Stromal cell of bone marrow (primary cell): Measurements from ENCODE around the gene CXorf49B.

ENCODE experiments used
- DNase-seq: peaks from one replicate; pipeline ENCODE4 v3.0.0-alpha.2; 2012; ENCODE audit warnings: low read depth

CXorf49B gene

DNA sequence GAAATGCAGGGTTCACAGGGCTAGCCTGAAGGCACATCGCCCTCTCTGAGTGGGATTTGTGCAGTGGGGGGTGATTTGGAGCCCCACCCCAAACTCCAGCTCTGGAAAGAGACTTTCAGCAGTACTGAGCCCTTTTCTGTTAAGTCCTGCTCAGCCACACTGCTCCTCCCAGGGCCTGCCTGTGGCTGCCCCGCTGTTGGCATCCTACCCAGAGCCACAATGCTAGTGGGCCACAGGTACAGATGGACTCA is 52.7 kb downstream of the CXorf49B start:
- no peak for DNase-seq
